WTC11 (cell line): ENCODE data around the gene GLT1D1. TPM values are rescaled to one million over a fixed set of nuclear protein-coding genes. Genes with fewer than 3 reads are reported as not detected.

ENCODE experiments used
- ATAC-seq: fragments of 200-7000 bp; cut with Tn5 transposase; 2 replicates; pipeline ENCODE4 v1.10.0; 2021; ENCODE audit warnings: mild to moderate bottlenecking, moderate library complexity
- CTCF ChIA-PET: fragments of 300-600 bp; sonication (Branson Sonifier 250); formaldehyde crosslinking; loops from one replicate; lab custom pipeline; 2021; ENCODE audit warnings: antibody characterized with exemption; lab: Charles Lee
- POLR2A ChIA-PET: fragments of 350-600 bp; sonication (Branson Sonifier 250); formaldehyde crosslinking; loops from one replicate; lab custom pipeline; 2021; ENCODE audit warnings: antibody characterized with exemption; lab: Charles Lee
- DNase-seq: peaks from one replicate; pipeline ENCODE4 v3.0.0; 2021; ENCODE audit warnings: low spot score
- H3K27ac Mint-ChIP-seq: 2 replicates; pipeline ENCODE4 v1.8.0; 2021; ENCODE audit warnings: mixed read lengths
- H3K27me3 Mint-ChIP-seq: 2 replicates; pipeline ENCODE4 v1.8.0; 2021; ENCODE audit warnings: low read depth, mild to moderate bottlenecking, moderate library complexity, mixed read lengths
- H3K36me3 Mint-ChIP-seq: 2 replicates; pipeline ENCODE4 v1.8.0; 2021; ENCODE audit warnings: mixed read lengths
- H3K4me1 Mint-ChIP-seq: 2 replicates; pipeline ENCODE4 v1.8.0; 2022; ENCODE audit warnings: mixed read lengths
- H3K4me3 Mint-ChIP-seq: 2 replicates; pipeline ENCODE4 v1.8.0; 2021; ENCODE audit warnings: mild to moderate bottlenecking, moderate library complexity, mixed read lengths
- H3K9me3 Mint-ChIP-seq: 2 replicates; pipeline ENCODE4 v1.8.0; 2021; ENCODE audit warnings: mixed read lengths
- JAZF1 ChIP-seq: fragments of 250-450 bp; sonication (Bioruptor Pico); IDR thresholded peaks from 2 replicates; pipeline ENCODE4 v1.9.0; 2021; ENCODE audit warnings: moderate library complexity, mild to moderate bottlenecking, inconsistent platforms
- JUN ChIP-seq: sonication (generic); formaldehyde crosslinking; IDR thresholded peaks from 2 replicates; pipeline ENCODE4 v1.8.0; 2023; ENCODE audit warnings: mild to moderate bottlenecking, missing genetic modification reagents
- MXD4 ChIP-seq: fragments of 250-450 bp; sonication (Bioruptor Pico); IDR thresholded peaks from 2 replicates; pipeline ENCODE4 v1.8.0; 2021; ENCODE audit warnings: mild to moderate bottlenecking, moderate library complexity, borderline replicate concordance
- MYBL2 ChIP-seq: sonication (generic); formaldehyde crosslinking; IDR thresholded peaks from 2 replicates; pipeline ENCODE4 v1.8.1; 2023; ENCODE audit warnings: mild to moderate bottlenecking, moderate library complexity, missing genetic modification reagents
- NFYB ChIP-seq: sonication (generic); formaldehyde crosslinking; conservative IDR thresholded peaks from 2 replicates; pipeline ENCODE4 v1.8.0; 2022; ENCODE audit warnings: low read depth, missing genetic modification reagents
- NR2C2 ChIP-seq: sonication (generic); formaldehyde crosslinking; IDR thresholded peaks from 2 replicates; pipeline ENCODE4 v1.8.0; 2022; ENCODE audit warnings: mild to moderate bottlenecking, missing genetic modification reagents
- OVOL2 ChIP-seq: fragments of 250-450 bp; sonication (Bioruptor Pico); IDR thresholded peaks from 2 replicates; pipeline ENCODE4 v1.9.0; 2021; ENCODE audit warnings: mild to moderate bottlenecking, borderline replicate concordance
- SMAD3 ChIP-seq: sonication (generic); formaldehyde crosslinking; IDR thresholded peaks from 2 replicates; pipeline ENCODE4 v1.8.0; 2022; ENCODE audit warnings: missing genetic modification reagents, mild to moderate bottlenecking, borderline replicate concordance
- SMAD4 ChIP-seq: sonication (generic); formaldehyde crosslinking; IDR thresholded peaks from 2 replicates; pipeline ENCODE4 v1.8.0; 2022; ENCODE audit warnings: mild to moderate bottlenecking, missing genetic modification reagents
- SOX15 ChIP-seq: fragments of 250-450 bp; sonication (Bioruptor Pico); IDR thresholded peaks from 2 replicates; pipeline ENCODE4 v1.9.0; 2021; ENCODE audit warnings: mild to moderate bottlenecking
- TEAD1 ChIP-seq: sonication (generic); formaldehyde crosslinking; IDR thresholded peaks from 2 replicates; pipeline ENCODE4 v1.8.0; 2022; ENCODE audit warnings: mild to moderate bottlenecking, missing genetic modification reagents
- TEAD4 ChIP-seq: sonication (generic); formaldehyde crosslinking; IDR thresholded peaks from 2 replicates; pipeline ENCODE4 v1.8.0; 2022; ENCODE audit warnings: mild to moderate bottlenecking, missing genetic modification reagents
- TP53 ChIP-seq: sonication (generic); formaldehyde crosslinking; IDR thresholded peaks from 2 replicates; pipeline ENCODE4 v1.8.1; 2023; ENCODE audit warnings: mild to moderate bottlenecking, missing genetic modification reagents
- ZBTB21 ChIP-seq: sonication (generic); formaldehyde crosslinking; IDR thresholded peaks from 2 replicates; pipeline ENCODE4 v1.8.1; 2023; ENCODE audit warnings: mild to moderate bottlenecking, missing genetic modification reagents, borderline replicate concordance
- ZNF263 ChIP-seq: sonication (generic); formaldehyde crosslinking; IDR thresholded peaks from 2 replicates; pipeline ENCODE4 v1.8.1; 2022; ENCODE audit warnings: low read depth, mild to moderate bottlenecking, moderate library complexity, missing genetic modification reagents
- total RNA-seq: library from RNA; stranded (reverse); gene quantifications from 3 replicates; pipeline ENCODE4 v1.2.3, GENCODE V29; 2021
- TF ChIP-seq, protein P1 (sequence below): sonication (generic); formaldehyde crosslinking; IDR thresholded peaks from 2 replicates; pipeline ENCODE4 v1.8.1; 2023; ENCODE audit warnings: mild to moderate bottlenecking, missing genetic modification reagents, moderate library complexity
- TF ChIP-seq, protein P2 (sequence below): sonication (generic); formaldehyde crosslinking; IDR thresholded peaks from 2 replicates; pipeline ENCODE4 v1.8.1; 2022; ENCODE audit warnings: missing genetic modification reagents, borderline replicate concordance
- TF ChIP-seq, protein P3 (sequence below): fragments of 250-450 bp; sonication (Bioruptor Pico); IDR thresholded peaks from 2 replicates; pipeline ENCODE4 v1.9.0; 2021; ENCODE audit warnings: mild to moderate bottlenecking
- TF ChIP-seq, protein P4 (sequence below): sonication (generic); formaldehyde crosslinking; IDR thresholded peaks from 2 replicates; pipeline ENCODE4 v1.8.0; 2023; ENCODE audit warnings: missing genetic modification reagents, mild to moderate bottlenecking, borderline replicate concordance
- TF ChIP-seq, protein P5 (sequence below): sonication (generic); formaldehyde crosslinking; IDR thresholded peaks from 2 replicates; pipeline ENCODE4 v1.8.1; 2023; ENCODE audit warnings: mild to moderate bottlenecking, missing genetic modification reagents, borderline replicate concordance

Gene GLT1D1
- total RNA-seq, 1 experiment from 2014 or later: 1.5 TPM

DNA sequence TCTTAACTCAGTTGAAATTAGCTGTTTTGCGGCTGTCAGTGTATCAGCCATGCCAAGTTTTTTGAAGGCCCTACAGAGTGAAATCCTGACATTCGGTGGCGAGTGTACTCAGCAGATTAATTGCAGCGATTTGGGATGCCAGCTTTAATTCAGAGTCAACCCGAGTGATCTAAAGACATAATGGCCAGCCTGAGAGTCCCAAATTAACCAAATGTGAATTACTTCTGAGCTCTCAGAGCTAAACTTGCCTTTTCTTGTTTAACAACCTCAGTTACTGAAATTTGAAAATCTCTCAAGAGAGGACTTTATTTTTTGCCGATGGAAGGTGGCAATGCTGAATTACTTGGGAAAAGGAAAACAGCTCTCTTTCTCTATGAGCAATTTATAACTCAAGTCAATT lies 148.5 kb downstream of the GLT1D1 start:
- Mint-ChIP-seq H3K9me3 (peaks cover 74% of the 10 kb centered on the region), H3K27me3 (peaks cover 10% of the 10 kb centered on the region), H3K27ac (no peak overlapping the region), H3K36me3 (peaks cover 60% of the 10 kb centered on the region), H3K4me3 (no peak overlapping the region), H3K4me1 (no peaks in the 10 kb centered on the region)
- no peak for DNase-seq
- TF ChIP-seq JUN (CRISPR knock-in tag): no peak
- no peak for TF ChIP-seq NR2C2
- TF ChIP-seq SMAD3 (CRISPR knock-in tag): no peak
- TF ChIP-seq ZBTB21: no peak
- no peak for TF ChIP-seq ZNF263 (CRISPR knock-in tag)
- no peak for TF ChIP-seq NFYB (CRISPR knock-in tag)
- TF ChIP-seq SMAD4 (CRISPR knock-in tag): no peak
- TF ChIP-seq MXD4 (CRISPR knock-in tag): no peak
- no peak for TF ChIP-seq TEAD4
- TF ChIP-seq, protein P1, sequence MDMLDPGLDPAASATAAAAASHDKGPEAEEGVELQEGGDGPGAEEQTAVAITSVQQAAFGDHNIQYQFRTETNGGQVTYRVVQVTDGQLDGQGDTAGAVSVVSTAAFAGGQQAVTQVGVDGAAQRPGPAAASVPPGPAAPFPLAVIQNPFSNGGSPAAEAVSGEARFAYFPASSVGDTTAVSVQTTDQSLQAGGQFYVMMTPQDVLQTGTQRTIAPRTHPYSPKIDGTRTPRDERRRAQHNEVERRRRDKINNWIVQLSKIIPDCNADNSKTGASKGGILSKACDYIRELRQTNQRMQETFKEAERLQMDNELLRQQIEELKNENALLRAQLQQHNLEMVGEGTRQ (CRISPR knock-in tag): no peak
- no peak for TF ChIP-seq JAZF1 (CRISPR knock-in tag)
- no peak for TF ChIP-seq TP53 (CRISPR knock-in tag)
- TF ChIP-seq SOX15 (CRISPR knock-in tag): no peak
- TF ChIP-seq TEAD1 (CRISPR knock-in tag): no peak
- TF ChIP-seq, protein P2, sequence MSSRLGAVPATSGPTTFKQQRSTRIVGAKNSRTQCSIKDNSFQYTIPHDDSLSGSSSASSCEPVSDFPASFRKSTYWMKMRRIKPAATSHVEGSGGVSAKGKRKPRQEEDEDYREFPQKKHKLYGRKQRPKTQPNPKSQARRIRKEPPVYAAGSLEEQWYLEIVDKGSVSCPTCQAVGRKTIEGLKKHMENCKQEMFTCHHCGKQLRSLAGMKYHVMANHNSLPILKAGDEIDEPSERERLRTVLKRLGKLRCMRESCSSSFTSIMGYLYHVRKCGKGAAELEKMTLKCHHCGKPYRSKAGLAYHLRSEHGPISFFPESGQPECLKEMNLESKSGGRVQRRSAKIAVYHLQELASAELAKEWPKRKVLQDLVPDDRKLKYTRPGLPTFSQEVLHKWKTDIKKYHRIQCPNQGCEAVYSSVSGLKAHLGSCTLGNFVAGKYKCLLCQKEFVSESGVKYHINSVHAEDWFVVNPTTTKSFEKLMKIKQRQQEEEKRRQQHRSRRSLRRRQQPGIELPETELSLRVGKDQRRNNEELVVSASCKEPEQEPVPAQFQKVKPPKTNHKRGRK (CRISPR knock-in tag): no peak
- TF ChIP-seq, protein P3, sequence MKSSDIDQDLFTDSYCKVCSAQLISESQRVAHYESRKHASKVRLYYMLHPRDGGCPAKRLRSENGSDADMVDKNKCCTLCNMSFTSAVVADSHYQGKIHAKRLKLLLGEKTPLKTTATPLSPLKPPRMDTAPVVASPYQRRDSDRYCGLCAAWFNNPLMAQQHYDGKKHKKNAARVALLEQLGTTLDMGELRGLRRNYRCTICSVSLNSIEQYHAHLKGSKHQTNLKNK (CRISPR knock-in tag): no peak
- no peak for TF ChIP-seq MYBL2 (CRISPR knock-in tag)
- no peak for TF ChIP-seq OVOL2 (CRISPR knock-in tag)
- TF ChIP-seq, protein P4, sequence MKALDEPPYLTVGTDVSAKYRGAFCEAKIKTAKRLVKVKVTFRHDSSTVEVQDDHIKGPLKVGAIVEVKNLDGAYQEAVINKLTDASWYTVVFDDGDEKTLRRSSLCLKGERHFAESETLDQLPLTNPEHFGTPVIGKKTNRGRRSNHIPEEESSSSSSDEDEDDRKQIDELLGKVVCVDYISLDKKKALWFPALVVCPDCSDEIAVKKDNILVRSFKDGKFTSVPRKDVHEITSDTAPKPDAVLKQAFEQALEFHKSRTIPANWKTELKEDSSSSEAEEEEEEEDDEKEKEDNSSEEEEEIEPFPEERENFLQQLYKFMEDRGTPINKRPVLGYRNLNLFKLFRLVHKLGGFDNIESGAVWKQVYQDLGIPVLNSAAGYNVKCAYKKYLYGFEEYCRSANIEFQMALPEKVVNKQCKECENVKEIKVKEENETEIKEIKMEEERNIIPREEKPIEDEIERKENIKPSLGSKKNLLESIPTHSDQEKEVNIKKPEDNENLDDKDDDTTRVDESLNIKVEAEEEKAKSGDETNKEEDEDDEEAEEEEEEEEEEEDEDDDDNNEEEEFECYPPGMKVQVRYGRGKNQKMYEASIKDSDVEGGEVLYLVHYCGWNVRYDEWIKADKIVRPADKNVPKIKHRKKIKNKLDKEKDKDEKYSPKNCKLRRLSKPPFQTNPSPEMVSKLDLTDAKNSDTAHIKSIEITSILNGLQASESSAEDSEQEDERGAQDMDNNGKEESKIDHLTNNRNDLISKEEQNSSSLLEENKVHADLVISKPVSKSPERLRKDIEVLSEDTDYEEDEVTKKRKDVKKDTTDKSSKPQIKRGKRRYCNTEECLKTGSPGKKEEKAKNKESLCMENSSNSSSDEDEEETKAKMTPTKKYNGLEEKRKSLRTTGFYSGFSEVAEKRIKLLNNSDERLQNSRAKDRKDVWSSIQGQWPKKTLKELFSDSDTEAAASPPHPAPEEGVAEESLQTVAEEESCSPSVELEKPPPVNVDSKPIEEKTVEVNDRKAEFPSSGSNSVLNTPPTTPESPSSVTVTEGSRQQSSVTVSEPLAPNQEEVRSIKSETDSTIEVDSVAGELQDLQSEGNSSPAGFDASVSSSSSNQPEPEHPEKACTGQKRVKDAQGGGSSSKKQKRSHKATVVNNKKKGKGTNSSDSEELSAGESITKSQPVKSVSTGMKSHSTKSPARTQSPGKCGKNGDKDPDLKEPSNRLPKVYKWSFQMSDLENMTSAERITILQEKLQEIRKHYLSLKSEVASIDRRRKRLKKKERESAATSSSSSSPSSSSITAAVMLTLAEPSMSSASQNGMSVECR (CRISPR knock-in tag): no peak
- TF ChIP-seq, protein P5, sequence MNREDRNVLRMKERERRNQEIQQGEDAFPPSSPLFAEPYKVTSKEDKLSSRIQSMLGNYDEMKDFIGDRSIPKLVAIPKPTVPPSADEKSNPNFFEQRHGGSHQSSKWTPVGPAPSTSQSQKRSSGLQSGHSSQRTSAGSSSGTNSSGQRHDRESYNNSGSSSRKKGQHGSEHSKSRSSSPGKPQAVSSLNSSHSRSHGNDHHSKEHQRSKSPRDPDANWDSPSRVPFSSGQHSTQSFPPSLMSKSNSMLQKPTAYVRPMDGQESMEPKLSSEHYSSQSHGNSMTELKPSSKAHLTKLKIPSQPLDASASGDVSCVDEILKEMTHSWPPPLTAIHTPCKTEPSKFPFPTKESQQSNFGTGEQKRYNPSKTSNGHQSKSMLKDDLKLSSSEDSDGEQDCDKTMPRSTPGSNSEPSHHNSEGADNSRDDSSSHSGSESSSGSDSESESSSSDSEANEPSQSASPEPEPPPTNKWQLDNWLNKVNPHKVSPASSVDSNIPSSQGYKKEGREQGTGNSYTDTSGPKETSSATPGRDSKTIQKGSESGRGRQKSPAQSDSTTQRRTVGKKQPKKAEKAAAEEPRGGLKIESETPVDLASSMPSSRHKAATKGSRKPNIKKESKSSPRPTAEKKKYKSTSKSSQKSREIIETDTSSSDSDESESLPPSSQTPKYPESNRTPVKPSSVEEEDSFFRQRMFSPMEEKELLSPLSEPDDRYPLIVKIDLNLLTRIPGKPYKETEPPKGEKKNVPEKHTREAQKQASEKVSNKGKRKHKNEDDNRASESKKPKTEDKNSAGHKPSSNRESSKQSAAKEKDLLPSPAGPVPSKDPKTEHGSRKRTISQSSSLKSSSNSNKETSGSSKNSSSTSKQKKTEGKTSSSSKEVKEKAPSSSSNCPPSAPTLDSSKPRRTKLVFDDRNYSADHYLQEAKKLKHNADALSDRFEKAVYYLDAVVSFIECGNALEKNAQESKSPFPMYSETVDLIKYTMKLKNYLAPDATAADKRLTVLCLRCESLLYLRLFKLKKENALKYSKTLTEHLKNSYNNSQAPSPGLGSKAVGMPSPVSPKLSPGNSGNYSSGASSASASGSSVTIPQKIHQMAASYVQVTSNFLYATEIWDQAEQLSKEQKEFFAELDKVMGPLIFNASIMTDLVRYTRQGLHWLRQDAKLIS: no peak
- CTCF ChIA-PET: no interaction called here
- POLR2A ChIA-PET: no interaction called here
- ATAC-seq: no peak
